DOHH2 (cell line): ENCODE measurements around the gene SDC1.

ENCODE experiments used
- H3F3A ChIP-seq: fragments of 200-600 bp; sonication (generic), shearing (Covaris generic); 2 replicates; pipeline ENCODE4 v1.6.0; 2016; ENCODE audit warnings: antibody characterized with exemption, mild to moderate bottlenecking; ENCODE audit not compliant: control insufficient read depth, insufficient read depth
- H3K27ac ChIP-seq: fragments of 200-600 bp; sonication (generic); 2 replicates; pipeline ENCODE4 v1.5.1; 2014; ENCODE audit warnings: low read depth, mild to moderate bottlenecking, low read length, moderate library complexity
- H3K27me3 ChIP-seq: fragments of 200-600 bp; sonication (generic); 2 replicates; pipeline ENCODE4 v1.6.1; 2014; ENCODE audit warnings: mild to moderate bottlenecking, low read length, mixed read lengths; ENCODE audit not compliant: control insufficient read depth
- H3K36me3 ChIP-seq: fragments of 200-600 bp; sonication (generic); 2 replicates; pipeline ENCODE4 v1.6.1; 2014; ENCODE audit warnings: mild to moderate bottlenecking, low read length, moderate library complexity, mixed read lengths; ENCODE audit not compliant: control insufficient read depth
- H3K4me1 ChIP-seq: fragments of 200-600 bp; sonication (generic); 2 replicates; pipeline ENCODE4 v1.6.1; 2014; ENCODE audit warnings: mild to moderate bottlenecking, low read length, mixed read lengths; ENCODE audit not compliant: control insufficient read depth
- H3K4me2 ChIP-seq: fragments of 200-600 bp; sonication (generic); 2 replicates; pipeline ENCODE4 v1.6.0; 2014; ENCODE audit warnings: mild to moderate bottlenecking, low read length, moderate library complexity
- H3K4me3 ChIP-seq: fragments of 200-600 bp; sonication (generic); 2 replicates; pipeline ENCODE4 v1.5.1; 2014; ENCODE audit warnings: mild to moderate bottlenecking, low read length, mixed read lengths
- H3K79me2 ChIP-seq: fragments of 200-600 bp; sonication (generic); 2 replicates; pipeline ENCODE4 v1.6.1; 2014; ENCODE audit warnings: mild to moderate bottlenecking, low read length, mixed read lengths; ENCODE audit not compliant: control insufficient read depth
- H3K9me2 ChIP-seq: fragments of 200-600 bp; sonication (generic); replicated peaks from 2 replicates; pipeline ENCODE4 v1.6.1; 2014; ENCODE audit warnings: mild to moderate bottlenecking, low read length, mixed read lengths; ENCODE audit not compliant: control insufficient read depth
- H3K9me3 ChIP-seq: fragments of 200-600 bp; sonication (generic); 2 replicates; pipeline ENCODE4 v1.6.1; 2014; ENCODE audit warnings: antibody characterized with exemption, low read length, mixed read lengths; ENCODE audit not compliant: control insufficient read depth, insufficient read depth
- H4K20me1 ChIP-seq: fragments of 200-600 bp; sonication (generic); 2 replicates; pipeline ENCODE4 v1.6.0; 2014; ENCODE audit warnings: low read depth, mild to moderate bottlenecking, antibody characterized with exemption, low read length, moderate library complexity; ENCODE audit not compliant: control insufficient read depth, insufficient read depth
- CTCF ChIP-seq: fragments of 200-600 bp; sonication (generic); IDR thresholded peaks from one replicate; pipeline ENCODE4 v1.5.1; 2014; ENCODE audit warnings: antibody characterized with exemption, mild to moderate bottlenecking, low read depth, low read length; ENCODE audit not compliant: poor library complexity, severe bottlenecking
- EZH2phosphoT487 ChIP-seq: fragments of 200-600 bp; sonication (generic); IDR thresholded peaks from 2 replicates; pipeline ENCODE4 v1.6.1; 2017; ENCODE audit warnings: borderline replicate concordance, mild to moderate bottlenecking, antibody characterized with exemption, low read length, moderate library complexity, mixed read lengths

The SDC1 gene

GRCh38 chr2:20157193-20157891, 67.6 kb downstream of the SDC1 start:
- peak overlapping the region; percentile 44 for H3K27ac ChIP-seq
- H3K4me2 ChIP-seq, result peak overlapping the region; percentile 36

GRCh38 chr2:20156836-20157192, 68.1 kb downstream of the SDC1 start:
- Histone ChIP-seq H4K20me1 (no peaks in the 10 kb centered on the region), H3K36me3 (no peaks in the 10 kb centered on the region), H3K27ac (peak overlapping the region; percentile 44), H3K9me3 (no peaks in the 10 kb centered on the region), H3K79me2 (no peaks in the 10 kb centered on the region), H3K9me2 (no peaks in the 10 kb centered on the region), H3K4me3 (peak overlapping the region; percentile 6; the same call in 1 of the 2 replicates), H3K27me3 (0 out of 2 replicates have a peak, but pooled peaks cover 11% of the 10 kb centered on the region), H3K4me1 (peaks cover 41% of the 10 kb centered on the region), H3F3A (peaks cover 3% of the 10 kb centered on the region; the same call in 1 of the 2 replicates), H3K4me2 (peak overlapping the region; percentile 36)
- no peak for TF ChIP-seq EZH2phosphoT487
- no peak for TF ChIP-seq CTCF

More at GRCh38 chr2:20157193-20157891, 67.6 kb downstream of the SDC1 start:
- Histone ChIP-seq H4K20me1 (no peaks in the 10 kb centered on the region), H3K4me3 (peak overlapping the region; percentile 0; the same call in 1 of the 2 replicates), H3K79me2 (no peaks in the 10 kb centered on the region), H3K9me2 (no peaks in the 10 kb centered on the region), H3K36me3 (no peaks in the 10 kb centered on the region), H3K9me3 (no peaks in the 10 kb centered on the region), H3K4me1 (peaks cover 37% of the 10 kb centered on the region), H3F3A (peaks cover 3% of the 10 kb centered on the region; the same call in 1 of the 2 replicates), H3K27me3 (0 out of 2 replicates have a peak, but pooled peaks cover 11% of the 10 kb centered on the region)
- TF ChIP-seq EZH2phosphoT487, result no peak
- no peak for TF ChIP-seq CTCF

- no peaks in the 10 kb centered on the region for H3K9me3 ChIP-seq
- peaks cover 41% of the 10 kb centered on the region for H3K4me1 ChIP-seq
- peaks cover 3% of the 10 kb centered on the region; the same call in 1 of the 2 replicates for H3F3A ChIP-seq
- peak overlapping the region; percentile 44 for H3K27ac ChIP-seq
- no peaks in the 10 kb centered on the region for H4K20me1 ChIP-seq
- H3K36me3 ChIP-seq, result no peaks in the 10 kb centered on the region
- H3K79me2 ChIP-seq, result no peaks in the 10 kb centered on the region
- peak overlapping the region; percentile 6; the same call in 1 of the 2 replicates for H3K4me3 ChIP-seq
- peaks cover 11% of the 10 kb centered on the region; the same call in 1 of the 2 replicates for H3K27me3 ChIP-seq
- H3K9me2 ChIP-seq, result no peaks in the 10 kb centered on the region
- TF ChIP-seq EZH2phosphoT487 (no peak), CTCF (no peak)
- H3K4me2 ChIP-seq, result peak overlapping the region; percentile 36
These were observed 68.7 kb downstream of the SDC1 start for GRCh38 chr2:20156076-20156759.
